Measurements from ENCODE around the gene JDP2.

- TF ChIP-seq CTCF (IDR thresholded peaks at IDR 0.05; ENCODE audit: low read length) (no peak), EZH2 (IDR thresholded peaks at IDR 0.05; ENCODE audit: borderline replicate concordance, low read length) (no peak)
Observed at GRCh38 chr14:75424496-75424895, 3.3 kb upstream of the JDP2 start.

All from OCI-LY1 (cell line).